GM06990 (cell line): ENCODE data around the gene IGLL5.
A peak's percentile ranks its signal among the peaks of the same experiment; 100 is the strongest.

Experiments used
- DNase-seq: peaks from one replicate; pipeline ENCODE4 v3.0.0-alpha.2; 2011; ENCODE audit not compliant: insufficient read length; ENCODE audit errors: extremely low read depth
- H3K27me3 ChIP-seq: replicated peaks from 2 replicates; pipeline ENCODE4 v1.6.0; 2011; ENCODE audit warnings: low read length; ENCODE audit not compliant: control insufficient read depth, insufficient read depth
- H3K36me3 ChIP-seq: 2 replicates; pipeline ENCODE4 v1.5.1; 2011; ENCODE audit warnings: low read length; ENCODE audit not compliant: control insufficient read depth, insufficient read depth
- H3K4me3 ChIP-seq: replicated peaks from 2 replicates; pipeline ENCODE4 v1.5.1; 2011; ENCODE audit warnings: low read depth, mild to moderate bottlenecking, control low read depth, low read length
- TF ChIP-seq, protein P1 (sequence below): IDR thresholded peaks from 2 replicates; pipeline ENCODE4 v1.5.1; 2011; ENCODE audit warnings: low read length, control low read depth, mild to moderate bottlenecking, inconsistent platforms; ENCODE audit not compliant: insufficient read depth, poor library complexity, severe bottlenecking

The IGLL5 gene

DNA sequence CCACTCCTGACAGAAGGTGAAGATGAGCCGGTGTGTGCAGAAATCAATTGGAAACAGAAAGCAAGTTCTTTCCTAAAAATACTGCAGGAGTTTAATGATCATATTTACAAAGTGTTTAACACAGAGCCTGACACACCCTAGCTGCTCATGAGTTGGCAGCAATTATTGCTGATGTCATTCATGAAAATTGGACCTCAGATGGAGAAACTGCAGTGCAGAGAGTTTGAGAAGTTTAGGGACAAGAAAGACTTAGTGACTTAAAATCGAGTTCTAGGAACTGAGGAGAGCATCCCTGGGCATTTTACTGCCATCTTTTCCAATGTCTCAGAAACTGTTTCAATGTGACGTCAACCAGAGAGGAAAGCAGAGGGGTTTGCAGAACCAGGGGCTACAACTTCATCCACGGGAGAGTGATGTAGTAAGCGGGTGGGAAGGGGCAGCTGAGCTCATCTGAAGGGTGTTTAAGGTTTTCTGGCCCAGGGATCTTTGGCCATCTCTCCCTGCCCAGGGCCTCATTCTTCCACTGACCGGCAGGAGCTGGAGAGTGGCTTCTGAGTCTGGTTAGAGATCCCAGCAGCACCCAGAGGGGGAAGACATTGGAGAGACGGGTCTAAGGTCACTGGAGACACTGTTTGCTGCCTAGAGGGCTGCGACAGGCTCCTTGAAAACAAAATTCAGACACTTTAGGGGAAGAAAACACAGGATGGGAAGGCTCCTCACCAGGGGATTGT is 21.1 kb upstream of the IGLL5 start:
- TF ChIP-seq, protein P1, sequence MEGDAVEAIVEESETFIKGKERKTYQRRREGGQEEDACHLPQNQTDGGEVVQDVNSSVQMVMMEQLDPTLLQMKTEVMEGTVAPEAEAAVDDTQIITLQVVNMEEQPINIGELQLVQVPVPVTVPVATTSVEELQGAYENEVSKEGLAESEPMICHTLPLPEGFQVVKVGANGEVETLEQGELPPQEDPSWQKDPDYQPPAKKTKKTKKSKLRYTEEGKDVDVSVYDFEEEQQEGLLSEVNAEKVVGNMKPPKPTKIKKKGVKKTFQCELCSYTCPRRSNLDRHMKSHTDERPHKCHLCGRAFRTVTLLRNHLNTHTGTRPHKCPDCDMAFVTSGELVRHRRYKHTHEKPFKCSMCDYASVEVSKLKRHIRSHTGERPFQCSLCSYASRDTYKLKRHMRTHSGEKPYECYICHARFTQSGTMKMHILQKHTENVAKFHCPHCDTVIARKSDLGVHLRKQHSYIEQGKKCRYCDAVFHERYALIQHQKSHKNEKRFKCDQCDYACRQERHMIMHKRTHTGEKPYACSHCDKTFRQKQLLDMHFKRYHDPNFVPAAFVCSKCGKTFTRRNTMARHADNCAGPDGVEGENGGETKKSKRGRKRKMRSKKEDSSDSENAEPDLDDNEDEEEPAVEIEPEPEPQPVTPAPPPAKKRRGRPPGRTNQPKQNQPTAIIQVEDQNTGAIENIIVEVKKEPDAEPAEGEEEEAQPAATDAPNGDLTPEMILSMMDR: no peak
- H3K36me3 ChIP-seq: no peaks in the 10 kb centered on the region
- H3K27me3 ChIP-seq: no peaks in the 10 kb centered on the region
- DNase-seq: no peak
- H3K4me3 ChIP-seq: no peak overlapping the region

DNA sequence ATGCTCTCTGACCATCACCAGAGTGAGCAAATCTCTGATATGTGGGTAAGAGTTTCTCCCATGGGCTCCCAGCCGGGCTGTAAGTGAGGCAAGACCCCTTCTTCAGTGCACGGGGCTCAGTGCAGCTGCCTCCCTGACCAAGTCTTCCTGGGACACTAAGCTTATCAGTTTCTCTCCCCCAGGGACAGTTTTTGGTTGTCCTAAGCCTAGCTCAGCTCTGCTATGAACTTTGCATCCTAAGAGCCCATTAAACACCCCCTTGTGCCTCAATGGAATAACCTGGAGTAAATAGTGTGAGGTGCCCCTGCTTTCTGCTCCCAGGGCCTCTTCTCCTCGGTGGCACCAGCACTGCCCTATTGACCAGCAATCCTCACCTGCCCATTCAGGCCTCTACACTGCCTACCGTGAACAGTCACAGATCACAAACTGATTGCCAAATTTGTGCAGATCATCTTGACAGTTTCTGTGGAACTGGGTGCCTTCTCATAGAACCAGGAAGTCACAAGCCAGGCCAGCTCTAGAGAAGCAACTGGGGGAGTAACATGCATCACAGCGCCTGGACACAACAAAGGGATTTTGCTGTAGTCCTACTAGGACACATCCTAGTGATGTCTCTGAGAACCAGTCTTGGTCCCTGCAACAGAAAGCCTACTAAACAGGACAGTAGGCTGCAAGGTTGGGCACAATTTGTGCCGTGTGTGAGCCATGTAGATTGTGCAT is 19.5 kb upstream of the IGLL5 start:
- Histone ChIP-seq H3K27me3 (no peaks in the 10 kb centered on the region), H3K4me3 (no peak overlapping the region), H3K36me3 (no peaks in the 10 kb centered on the region)
- no peak for DNase-seq
- TF ChIP-seq, protein P1: no peak

DNA sequence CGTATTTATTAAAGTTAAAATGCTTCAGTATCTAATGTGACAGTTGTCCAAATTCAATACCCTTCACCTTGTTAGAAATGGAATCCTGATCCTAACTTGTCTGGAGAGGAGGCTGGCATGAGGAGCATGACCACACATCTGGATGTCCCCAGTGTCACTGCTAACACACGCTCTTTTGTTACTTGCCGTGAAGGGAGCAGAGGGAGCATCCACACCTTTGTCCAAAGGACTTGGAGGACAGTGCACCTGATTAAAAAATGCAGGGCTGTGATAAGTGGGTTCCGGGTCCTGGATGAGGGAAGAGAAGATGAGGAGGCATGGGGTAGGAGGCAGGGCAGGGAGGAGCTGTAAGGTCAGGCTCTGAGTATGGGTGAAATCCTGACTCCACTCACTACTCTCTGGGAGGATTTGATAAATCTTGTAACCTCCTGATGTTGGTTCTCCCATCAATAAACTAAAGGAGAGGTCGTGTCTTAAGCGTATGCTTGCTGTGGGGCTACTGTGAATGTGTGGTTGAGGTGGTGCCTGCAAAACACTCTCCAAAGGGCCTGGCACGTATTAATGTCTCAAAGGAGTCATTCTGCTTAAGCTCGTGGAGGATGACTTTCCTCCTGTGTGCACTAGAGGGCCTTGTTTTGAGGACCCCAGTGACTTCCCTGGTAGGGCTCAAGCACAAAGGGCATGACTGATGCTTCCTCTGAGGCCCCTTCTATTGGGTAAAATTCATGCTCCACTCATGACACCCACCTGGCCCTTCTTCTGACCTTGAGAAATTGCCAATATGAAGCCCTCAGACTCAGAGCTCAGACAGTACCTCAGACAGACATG is 16.8 kb upstream of the IGLL5 start:
- DNase-seq: no peak
- Histone ChIP-seq H3K4me3 (no peak overlapping the region), H3K36me3 (no peaks in the 10 kb centered on the region), H3K27me3 (no peaks in the 10 kb centered on the region)
- TF ChIP-seq, protein P1: peak; percentile 49

DNA sequence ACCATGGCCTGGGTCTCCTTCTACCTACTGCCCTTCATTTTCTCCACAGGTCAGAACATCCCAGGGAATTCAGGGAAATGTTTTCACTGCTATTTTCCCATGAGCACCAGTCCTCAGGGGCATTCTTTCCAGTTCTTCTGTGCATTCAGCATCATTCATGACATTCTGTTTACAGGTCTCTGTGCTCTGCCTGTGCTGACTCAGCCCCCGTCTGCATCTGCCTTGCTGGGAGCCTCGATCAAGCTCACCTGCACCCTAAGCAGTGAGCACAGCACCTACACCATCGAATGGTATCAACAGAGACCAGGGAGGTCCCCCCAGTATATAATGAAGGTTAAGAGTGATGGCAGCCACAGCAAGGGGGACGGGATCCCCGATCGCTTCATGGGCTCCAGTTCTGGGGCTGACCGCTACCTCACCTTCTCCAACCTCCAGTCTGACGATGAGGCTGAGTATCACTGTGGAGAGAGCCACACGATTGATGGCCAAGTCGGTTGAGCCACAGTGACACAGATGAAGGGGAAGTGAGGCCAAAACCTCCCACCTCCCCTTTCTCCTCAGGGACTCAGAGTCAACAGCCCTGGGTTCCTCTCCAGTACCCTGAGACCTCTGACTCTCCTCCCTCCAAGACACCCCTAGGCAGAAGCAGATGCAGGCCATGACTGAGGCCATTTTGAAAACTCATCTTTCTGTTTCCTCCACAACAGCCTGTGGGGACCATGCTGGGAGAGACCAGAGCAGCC is 15.9 kb upstream of the IGLL5 start:
- Histone ChIP-seq H3K4me3 (no peak overlapping the region), H3K36me3 (no peaks in the 10 kb centered on the region), H3K27me3 (no peaks in the 10 kb centered on the region)
- TF ChIP-seq, protein P1: no peak
- DNase-seq: no peak

DNA sequence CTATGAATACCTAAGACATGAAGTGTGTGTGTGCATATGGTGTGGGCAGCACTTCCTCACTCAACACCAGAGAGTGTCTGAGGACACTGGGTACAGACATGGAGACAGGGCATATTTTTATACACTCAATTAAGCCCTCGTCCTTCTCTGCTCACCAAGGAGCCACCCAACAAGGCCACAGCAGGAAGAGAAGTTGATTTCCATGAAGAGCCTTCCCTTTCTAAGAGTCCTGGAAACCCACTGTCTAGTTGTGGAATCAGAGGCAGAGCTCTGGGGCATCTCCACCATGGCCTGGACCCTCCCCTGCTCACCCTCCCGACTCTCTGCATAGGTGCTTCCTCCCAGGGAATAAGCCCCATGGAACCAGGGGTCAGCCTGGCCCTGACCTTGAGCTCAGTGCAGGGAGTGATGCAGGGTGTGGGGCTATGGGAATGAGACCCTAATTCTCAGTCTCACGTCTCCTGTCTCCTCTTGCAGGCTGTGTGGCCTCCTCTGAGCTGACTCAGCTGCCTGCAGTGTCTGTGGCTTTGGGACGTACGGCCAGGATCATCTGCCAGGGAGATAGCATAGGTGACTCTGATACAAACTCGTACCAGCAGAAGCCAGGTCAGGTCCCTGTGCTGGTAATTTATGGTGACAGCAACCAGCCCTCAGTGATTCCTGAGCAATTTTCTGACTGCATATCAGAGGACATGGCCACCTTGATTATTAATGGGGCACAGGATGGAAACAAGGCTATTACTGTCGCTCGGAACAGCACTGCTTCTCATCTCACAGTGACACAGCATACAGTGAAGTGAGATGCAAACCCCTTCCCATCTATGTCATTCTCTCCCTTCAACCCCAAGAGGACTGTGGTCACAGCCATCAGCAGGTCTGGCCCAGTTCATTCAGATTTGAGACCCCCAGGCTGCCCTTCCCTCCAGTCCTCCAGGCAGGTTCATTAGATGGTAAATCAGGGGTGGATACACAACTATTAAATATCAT is 14.6 kb upstream of the IGLL5 start:
- Histone ChIP-seq H3K36me3 (no peaks in the 10 kb centered on the region), H3K27me3 (no peaks in the 10 kb centered on the region), H3K4me3 (no peak overlapping the region)
- DNase-seq: no peak
- TF ChIP-seq, protein P1: no peak
